GM21786 (cell line): ENCODE results near the gene GPR135.
A peak's percentile ranks its signal among the peaks of the same experiment; 100 is the strongest.
"Not testable (repeated sequence)": the region's sequence is repeated elsewhere in the genome, so short reads cannot be mapped to it uniquely, and the experiment has no call there.

ENCODE experiments used
- ATAC-seq: cut with Tn5 transposase; IDR thresholded peaks from one replicate; pipeline ENCODE4 v1.9.1; 2021; ENCODE audit not compliant: unreplicated experiment

GPR135 gene

DNA sequence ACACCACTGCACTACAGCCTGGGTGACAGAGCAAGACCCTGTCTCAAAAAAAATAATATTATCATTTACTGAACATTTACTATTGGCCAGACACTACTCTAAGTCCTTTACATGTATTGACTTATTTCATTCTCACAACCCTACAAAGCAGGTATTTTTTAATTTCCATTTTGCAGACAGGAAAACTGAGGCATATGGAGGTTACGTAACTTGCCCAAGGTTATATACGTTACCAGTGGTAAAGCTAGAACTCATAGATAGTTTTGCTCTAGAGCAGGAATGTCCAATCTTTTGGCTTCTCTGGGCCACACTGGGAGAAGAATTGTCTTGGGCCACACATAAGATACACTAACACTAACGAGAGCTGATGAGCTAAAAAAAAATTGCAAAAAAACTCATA, 13.4 kb upstream of the GPR135 start:
- no peak for ATAC-seq

DNA sequence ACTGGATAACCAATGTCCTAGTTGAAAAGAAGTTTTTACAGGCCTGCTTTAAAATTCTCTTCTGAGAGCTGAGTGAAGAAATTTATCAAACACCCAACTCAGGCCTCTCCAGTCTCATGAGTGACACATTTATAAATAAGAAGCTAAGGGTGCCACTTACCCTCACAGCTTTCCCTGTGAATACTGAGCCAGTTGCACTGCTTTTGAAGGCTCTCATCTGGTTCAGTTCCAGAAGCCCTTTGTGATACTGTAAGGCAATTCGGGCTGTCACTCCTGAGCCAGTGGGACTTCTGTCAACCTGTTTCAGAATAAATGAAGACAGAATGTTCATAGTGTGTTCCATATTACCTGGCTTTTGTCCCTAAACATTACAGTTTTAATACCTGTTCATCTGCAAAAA, 10.5 kb upstream of the GPR135 start:
- ATAC-seq = no peak

DNA sequence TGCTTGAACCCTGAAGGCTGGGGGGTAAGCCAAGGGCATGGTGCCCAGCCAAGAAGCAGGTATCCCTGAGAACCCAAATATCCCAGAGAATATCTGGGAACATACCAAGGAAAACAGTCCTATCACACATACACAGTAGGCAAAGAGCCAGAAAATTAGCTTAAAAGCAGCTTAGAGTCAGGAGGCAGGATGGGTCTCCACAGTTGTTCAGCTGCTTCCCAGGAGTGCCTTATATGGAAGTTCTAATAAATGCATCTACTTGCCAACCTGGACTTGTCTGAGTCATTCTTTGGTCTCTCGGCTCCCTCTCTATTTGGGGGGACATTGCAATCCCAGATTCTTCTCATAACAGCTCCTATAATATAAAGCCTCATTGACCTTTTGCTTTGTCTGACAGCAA, 9.0 kb upstream of the GPR135 start:
- ATAC-seq = no peak

DNA sequence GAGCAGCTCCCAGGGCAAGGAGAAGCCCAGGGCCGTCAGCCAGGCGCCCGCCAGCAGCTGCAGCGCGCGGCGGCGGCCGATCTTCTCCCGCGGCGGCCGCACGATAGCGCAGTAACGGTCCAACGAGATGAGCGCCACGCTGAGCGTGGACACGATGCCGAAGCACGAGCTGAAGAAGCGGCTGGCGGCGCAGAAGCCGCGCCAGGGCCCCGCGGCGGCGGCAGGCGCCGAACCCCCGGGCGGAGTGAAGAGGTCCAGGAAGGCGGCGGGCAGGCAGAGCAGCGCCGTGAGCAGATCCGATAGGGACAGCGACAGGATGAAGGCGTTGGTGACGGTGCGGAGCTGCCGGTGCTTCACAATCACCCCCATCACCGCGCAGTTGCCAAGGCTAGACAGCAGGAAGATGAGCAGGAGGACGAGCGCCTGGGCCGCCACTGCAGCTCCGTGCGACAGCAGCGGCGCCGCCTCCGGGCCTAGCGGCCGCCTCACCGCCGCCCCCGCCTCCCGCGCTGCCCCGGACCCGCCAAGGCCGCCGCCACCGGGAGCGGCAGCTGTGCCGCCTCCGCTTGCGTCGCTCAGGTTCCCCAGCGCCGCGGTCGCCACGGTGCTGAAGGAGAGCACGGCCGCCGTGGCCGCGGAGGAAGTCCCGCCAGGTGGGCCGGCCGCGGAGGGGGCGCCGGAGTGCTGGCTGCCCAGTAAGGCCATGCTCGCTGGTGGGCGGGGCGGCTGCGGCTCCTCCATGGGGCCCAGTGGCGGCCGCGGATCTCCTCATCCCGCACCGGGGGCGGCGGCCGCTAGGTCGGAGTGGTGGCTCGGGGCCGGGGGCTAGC, 479 bp downstream of the GPR135 start:
- ATAC-seq = peak; percentile 59

DNA sequence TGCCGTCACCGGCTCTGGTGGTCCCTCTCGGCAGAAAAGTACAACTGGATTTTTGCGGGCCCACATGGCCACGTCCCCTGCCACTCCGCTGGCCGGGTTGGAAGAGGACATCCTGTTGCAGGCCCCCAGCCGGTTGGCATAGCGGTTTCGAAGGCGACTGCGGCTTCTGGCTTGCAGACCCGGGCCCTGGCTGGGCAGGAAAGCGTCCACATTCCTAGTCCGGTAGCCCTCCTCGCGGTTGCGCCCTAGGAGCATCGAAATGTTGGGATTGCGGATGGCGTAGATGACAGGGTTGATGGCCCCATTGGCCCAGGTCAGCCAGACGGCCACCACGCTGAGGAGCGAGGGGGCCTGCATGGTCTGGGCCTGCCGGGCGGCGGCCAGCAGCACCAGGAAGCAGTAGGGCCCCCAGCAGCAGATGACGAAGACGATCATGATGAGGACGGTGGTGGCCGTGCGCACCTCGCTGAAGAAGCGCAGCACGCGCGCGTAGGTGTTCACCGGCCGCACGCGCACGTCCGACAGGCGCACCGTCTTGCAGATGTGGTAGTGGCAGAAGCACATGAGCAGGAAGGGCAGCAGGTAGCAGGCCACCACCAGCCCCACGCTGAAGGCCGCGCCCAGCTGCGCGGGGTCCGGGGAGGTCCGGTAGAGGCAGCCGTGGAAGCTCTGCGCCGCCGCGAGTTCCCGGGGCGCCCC, 1.2 kb downstream of the GPR135 start:
- no peak for ATAC-seq

DNA sequence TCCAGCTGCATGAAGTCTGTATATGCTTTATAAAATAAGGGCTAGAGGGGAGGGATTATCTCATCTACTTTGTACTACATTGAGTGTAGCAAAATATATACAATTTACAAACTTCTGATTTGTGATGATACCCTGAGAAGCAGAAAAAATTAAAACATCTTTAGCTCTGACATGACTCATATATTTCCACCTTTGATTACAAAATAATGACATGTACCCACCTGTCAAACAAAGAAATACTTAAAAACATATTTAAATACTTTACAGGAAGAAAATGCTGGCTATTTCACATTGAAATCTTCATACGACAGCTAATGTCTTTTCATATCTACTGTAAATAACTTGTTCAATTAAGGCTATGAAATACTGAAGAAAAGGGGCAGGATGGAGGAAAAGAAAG, 3.3 kb downstream of the GPR135 start:
- ATAC-seq = no peak

DNA sequence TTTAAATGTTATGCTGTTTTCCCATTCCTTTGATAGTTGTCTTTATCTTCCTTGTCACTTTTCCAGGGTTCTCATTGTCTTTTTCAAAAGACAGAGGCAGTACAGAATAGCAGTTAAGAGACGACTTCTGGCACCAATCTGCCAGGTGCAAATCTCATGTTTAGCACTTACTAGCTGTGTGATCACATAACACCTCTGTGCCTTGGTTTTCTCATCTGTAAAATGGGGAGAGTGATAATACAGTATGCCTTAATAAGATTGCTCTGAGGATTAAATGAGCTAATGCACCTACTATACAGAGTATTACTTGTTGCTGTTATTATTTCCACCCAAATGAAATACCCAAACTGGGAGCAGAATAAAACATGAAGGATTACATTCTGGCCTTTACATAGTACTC, 4.8 kb downstream of the GPR135 start:
- ATAC-seq = no peak

DNA sequence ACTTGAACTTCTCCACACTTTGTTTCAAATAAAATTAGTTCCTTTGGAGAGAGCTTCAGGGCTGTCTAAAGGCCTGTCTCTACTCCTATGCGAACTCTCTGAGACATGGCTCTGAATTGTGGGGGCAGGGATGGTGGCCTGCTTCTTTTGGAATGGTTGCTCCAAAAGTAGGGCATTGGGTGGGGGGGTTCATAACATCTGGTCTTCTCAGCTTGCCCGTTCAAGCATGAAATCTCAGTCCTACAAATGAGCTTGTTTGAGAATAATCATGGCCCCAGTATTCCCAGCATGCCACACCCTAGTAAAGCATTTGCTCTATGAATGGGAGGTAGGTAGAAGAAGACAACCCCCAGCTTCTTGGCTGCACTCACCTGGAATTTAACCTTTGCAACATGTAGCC, 6.7 kb downstream of the GPR135 start:
- ATAC-seq = no peak

DNA sequence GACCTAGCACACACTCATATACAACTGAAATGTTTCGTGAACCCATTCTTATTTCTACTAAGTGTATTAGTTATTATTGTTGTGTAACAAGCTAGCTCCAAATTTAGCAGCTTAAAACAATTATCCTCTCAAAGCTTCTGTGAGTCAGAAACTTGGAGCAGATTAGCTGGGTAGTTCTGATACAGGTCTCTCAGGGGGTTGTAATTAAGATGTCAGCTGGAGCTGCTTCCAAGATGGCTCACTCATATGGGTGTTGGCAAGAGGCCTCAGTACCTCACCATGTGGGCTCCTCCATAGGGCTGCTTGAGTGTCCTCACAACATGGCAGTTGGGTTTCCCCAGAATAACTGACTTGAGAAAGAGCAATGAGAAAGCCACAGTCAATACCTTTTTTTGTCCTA, 9.8 kb downstream of the GPR135 start:
- ATAC-seq = no peak

DNA sequence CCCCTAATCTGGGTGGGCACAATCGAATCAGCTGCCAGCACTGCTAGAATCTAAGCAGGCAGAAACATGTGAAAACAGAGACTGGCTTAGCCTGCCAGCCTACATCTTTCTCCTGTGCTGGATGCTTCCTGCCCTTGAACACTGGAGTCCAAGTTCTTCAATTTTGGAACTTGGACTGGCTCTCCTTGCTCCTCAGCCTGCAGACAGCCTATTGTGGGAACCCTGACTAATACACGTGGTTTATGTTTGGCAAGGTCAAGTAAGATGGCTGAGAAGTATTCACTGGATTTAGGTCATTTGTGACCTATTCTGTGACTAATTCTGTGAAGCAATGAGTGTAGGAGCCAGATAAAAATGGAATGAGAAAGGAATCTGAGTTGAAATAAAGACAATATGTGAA, 11.0 kb downstream of the GPR135 start:
- ATAC-seq = no peak

DNA sequence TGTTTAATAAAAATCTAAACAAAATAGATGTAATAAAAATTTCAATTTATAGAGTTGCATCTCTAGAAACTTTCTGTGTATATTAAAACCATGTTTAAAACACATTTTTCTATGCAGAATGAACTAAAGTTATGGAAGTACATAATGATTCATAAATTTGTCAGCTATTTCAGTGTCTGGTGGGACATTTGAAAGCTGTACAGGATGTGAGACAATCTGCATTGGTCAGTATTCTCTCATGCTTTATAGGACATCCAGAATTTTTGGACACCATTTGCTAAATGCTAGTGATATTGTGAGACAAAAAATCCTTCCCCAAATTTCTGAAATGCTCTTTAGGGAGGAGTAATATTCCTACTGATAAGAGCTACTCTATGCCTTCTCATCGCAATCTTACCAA, 13.3 kb downstream of the GPR135 start:
- ATAC-seq = no peak

DNA sequence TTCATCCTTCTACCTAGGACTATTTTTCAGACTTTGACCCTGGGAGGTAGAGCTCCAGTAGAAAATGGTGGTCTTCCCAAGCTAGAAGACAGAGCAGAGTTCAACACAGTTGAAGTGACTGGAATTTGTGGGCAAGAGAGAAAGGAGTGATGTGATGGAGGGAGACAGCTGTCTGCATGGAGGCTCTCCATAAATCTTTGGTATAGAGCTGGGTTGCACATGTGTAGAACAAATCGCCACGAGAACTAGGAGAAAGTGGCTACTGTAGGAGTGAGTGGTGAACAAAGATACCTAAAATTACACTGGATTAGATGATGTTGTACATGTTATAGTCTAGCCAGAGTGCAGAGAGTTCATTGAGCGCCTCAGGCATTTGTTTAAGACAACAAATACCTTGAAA, 14.5 kb downstream of the GPR135 start:
- ATAC-seq = no peak

DNA sequence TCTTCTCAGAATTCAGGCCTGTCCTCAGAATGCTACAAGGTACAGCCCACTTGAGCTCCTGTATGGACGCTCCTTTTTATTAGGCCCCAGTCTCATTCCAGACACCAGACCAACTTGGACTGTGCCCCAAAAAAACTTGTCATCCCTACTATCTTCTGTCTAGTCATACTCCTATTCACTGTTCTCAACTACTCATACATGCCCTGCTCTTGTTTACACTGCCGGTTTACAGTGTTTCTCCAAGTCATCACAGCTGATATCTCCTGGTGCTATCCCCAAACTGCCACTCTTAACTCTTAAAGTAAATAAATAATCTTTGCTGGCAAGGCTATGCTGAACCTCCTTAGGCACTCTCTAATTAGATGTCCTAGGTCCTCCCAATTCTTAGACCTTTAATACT, 16.5 kb downstream of the GPR135 start:
- not testable (repeated sequence) for ATAC-seq

DNA sequence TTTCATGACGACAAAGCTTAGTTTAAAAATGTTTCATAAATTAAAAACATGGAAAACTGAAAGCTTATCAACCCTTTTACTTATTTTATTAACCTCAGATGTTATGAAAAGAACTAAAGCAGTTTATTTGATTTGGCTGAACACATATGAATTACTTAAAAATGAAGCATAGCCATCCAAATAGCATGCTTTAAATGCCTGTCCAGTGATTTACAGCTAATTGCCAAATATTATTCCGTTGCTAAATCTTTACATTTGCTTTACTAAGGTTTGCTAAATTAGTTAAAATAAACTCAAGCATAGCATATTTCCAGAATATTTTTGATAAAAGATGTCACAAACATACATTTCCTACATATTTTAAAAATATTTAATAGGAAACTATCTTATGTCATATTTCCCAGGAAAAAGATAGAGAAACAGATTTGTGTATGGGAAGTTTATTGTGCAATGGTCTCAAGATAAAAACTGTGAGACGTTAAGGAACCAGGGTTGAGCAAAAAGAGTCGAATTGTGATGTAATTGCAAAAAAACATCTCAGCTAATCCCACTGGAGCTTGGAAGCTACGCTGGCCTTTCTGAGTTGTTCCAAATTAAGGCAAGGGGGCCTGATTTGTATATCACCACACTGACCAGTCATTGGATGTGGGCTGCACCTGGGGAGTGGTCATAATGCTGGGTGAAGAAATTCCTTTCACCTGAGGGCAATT, 25.8 kb downstream of the GPR135 start:
- ATAC-seq = no peak

DNA sequence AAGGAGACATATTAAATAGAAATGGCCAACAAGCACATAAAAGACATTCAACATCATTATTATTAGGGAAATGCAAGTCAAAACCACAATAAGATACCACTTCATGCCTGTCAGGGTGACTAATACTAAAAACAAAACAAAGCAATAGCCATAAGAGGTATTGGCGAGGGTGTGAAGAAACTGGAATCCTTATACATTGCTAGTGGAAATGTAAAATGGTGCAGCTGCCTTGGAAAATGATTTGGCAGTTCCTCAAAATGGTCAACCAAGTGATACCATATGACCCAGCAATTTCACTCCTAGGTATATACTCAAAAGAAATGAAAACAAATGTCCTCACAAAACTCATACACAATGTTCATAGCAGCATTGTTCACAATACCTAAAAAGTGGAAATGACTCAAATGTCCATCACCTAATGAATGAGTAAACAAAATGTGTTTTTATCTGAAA, 27.0 kb downstream of the GPR135 start:
- ATAC-seq = no peak

DNA sequence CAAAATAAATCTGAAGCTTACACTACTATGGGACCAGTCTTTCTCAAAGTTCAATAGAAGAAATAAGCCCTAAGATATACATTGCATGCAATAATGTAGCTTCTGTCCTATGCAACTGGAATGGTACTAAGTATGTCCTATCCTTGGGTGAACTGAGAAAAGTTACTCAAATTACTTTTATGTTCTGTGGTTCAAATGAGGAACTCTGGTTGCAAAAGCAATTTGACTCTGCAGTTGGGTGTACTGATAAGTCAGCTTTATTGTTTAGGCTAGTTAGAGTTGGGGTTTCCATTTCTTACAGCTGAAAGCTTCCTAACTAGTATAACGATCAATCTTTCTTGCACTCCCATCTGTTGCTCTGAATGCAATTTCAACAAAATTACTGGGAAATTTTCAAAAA, 29.2 kb downstream of the GPR135 start:
- no peak for ATAC-seq

DNA sequence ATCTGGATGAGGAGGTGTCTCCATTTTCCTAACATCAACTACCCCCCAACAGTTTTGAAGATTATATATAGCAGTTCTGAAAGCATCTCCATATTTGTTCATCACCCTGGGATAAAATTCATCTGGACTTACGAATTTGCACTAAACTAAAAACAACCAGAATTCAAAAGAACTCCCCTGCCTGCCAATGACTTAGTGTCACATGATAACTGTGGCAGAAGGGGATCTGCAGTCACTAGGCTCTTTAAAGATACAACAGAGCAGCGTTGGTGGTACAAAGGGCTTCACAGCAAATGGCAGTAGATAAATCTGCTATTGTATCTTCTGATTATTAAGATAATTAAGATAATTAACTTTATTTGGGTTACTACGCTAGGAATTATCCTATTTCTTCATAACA, 30.1 kb downstream of the GPR135 start:
- ATAC-seq = no peak

DNA sequence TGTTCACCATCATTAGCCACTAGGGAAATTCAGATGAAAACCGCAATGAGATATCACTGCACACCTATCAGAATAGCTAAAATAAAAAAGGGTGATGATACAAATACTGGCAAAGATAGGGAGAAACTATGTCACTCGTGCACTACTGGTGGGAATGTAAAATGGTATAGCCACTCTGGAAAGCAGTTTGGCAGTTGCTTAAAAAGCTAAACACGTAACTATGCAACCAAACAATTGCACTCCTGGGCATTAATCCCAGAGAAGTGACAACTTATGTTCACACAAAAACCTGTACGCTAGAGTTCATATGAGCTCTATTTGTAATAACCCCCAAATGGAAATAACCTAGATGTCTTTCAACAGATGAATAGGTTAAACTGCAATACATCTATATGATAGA, 35.4 kb downstream of the GPR135 start:
- no peak for ATAC-seq

DNA sequence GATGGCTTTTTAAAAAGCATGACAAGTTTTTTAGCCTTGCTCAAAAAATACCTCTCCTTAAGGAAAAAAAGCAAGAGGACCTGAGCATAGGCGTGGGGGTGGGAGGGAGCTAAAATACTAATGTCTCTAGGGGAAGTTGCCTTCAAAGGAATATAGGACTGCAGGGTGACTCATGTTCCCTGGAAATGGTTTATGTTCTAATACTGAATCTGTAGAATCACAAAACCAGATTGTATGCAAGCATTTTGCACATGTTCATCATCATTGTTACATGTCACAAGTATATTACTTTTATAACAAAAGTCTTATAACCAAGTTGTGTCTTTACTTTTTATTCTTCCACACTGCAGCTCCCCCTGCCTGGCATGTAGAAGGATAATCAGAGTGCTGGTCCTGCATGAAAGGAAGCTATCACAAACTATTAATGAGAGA, 36.6 kb downstream of the GPR135 start:
- ATAC-seq = no peak

DNA sequence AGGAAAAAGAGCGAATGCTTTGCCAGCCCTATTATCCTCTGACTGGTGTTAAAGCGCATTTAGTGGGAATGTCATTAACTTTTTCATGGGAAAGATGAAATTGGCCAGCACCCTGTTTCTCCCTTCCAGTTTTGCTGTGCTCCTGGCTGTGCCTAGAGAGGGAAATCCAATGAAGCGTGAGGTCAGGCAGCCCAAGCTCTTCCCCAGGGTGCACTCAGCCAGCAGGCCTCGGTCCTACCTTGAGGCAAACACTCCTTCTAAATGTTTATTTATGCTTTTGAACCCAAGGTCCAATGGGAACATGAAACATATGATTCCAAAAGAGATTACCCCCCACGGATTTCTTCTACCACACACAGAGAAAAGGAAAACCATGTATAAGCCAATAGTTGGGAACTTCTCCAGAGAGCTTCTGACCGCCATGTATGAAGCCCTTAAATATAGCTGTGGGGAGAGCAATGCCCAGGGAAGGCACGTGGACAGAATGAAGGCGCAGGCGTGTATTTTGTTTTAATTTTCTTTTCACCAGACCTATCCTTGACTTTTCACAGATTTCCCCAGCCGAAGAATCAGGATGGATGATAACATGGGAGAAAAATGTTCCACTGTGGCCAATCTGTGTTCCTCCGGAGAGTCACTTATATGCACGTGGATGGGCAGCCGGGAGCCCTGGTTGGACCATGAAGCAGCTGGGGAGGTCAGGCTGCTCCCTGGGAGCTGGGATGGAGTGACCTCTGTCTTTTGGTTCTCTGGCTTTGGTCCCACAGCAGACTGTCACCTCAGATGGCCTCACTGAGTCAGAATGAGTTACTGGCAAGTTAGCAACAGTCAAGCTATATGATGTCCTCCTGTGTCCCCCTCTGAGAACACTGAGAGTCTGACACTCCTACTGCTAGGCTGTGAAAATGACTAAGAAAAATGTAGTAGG, 37.3 kb downstream of the GPR135 start:
- no peak for ATAC-seq
